ENCODE measurements around the gene MTNR1B.

Gene MTNR1B

GRCh38 chr11:93005239-93005638 lies 35.8 kb downstream of the MTNR1B start:
- DNase-seq (no peak), ATAC-seq (ENCODE audit: insufficient read depth, low read depth) (no peak)
- H3K4me3 ChIP-seq (ENCODE audit: low read depth in 1 of 2, low read length in 2 of 2), result no peak overlapping the region
- H3K79me2 ChIP-seq (ENCODE audit: insufficient read depth, low read length), result no peaks in the 10 kb centered on the region
- no peaks in the 10 kb centered on the region for H3K4me1 ChIP-seq (ENCODE audit: insufficient read depth, low read length)
- no peak overlapping the region for H3K9ac ChIP-seq (ENCODE audit: low read depth, low read length)
- no peaks in the 10 kb centered on the region for H3K27me3 ChIP-seq (ENCODE audit: insufficient read depth, low read length, poor library complexity)
- no peak overlapping the region for H3K27ac ChIP-seq (ENCODE audit: low read length)
- H3K9me3 ChIP-seq (ENCODE audit: insufficient read depth, low read length, severe bottlenecking), result no peaks in the 10 kb centered on the region
- H3K4me2 ChIP-seq (ENCODE audit: insufficient read depth, low read length), result no peak overlapping the region
- H4K20me1 ChIP-seq (ENCODE audit: insufficient read depth, low read length), result no peaks in the 10 kb centered on the region
- TF ChIP-seq EZH2 (IDR thresholded peaks at IDR 0.05; ENCODE audit: borderline replicate concordance, low read depth, low read length, severe bottlenecking) (no peak), CTCF (IDR thresholded peaks at IDR 0.05; ENCODE audit: borderline replicate concordance, extremely low read depth, low read length, poor library complexity, severe bottlenecking) (no peak)
- H2AFZ ChIP-seq (ENCODE audit: low read depth, low read length), result no peak overlapping the region
- H3K36me3 ChIP-seq (ENCODE audit: insufficient read depth, low read length), result no peaks in the 10 kb centered on the region

- Histone ChIP-seq H3K9ac (ENCODE audit: low read depth, low read length) (no peak overlapping the region), H4K20me1 (ENCODE audit: insufficient read depth, low read length) (no peaks in the 10 kb centered on the region), H3K36me3 (ENCODE audit: insufficient read depth, low read length) (no peaks in the 10 kb centered on the region), H3K4me3 (ENCODE audit: low read depth in 1 of 2, low read length in 2 of 2) (no peak overlapping the region), H3K79me2 (ENCODE audit: insufficient read depth, low read length) (no peaks in the 10 kb centered on the region), H3K27me3 (ENCODE audit: insufficient read depth, low read length, poor library complexity) (no peaks in the 10 kb centered on the region), H3K4me1 (ENCODE audit: insufficient read depth, low read length) (no peaks in the 10 kb centered on the region), H3K27ac (ENCODE audit: low read length) (no peak overlapping the region), H3K9me3 (ENCODE audit: insufficient read depth, low read length, severe bottlenecking) (no peaks in the 10 kb centered on the region), H2AFZ (ENCODE audit: low read depth, low read length) (no peak overlapping the region), H3K4me2 (ENCODE audit: insufficient read depth, low read length) (no peak overlapping the region)
- TF ChIP-seq EZH2 (IDR thresholded peaks at IDR 0.05; ENCODE audit: borderline replicate concordance, low read depth, low read length, severe bottlenecking), result no peak
- no peak for TF ChIP-seq CTCF (IDR thresholded peaks at IDR 0.05; ENCODE audit: borderline replicate concordance, extremely low read depth, low read length, poor library complexity, severe bottlenecking)
- DNase-seq, result no peak
- ATAC-seq (ENCODE audit: insufficient read depth, low read depth), result no peak
These were observed 44.2 kb downstream of the MTNR1B start for GRCh38 chr11:93013646-93014045.

- Histone ChIP-seq H3K27ac (ENCODE audit: low read length) (no peak overlapping the region), H3K4me1 (ENCODE audit: insufficient read depth, low read length) (no peaks in the 10 kb centered on the region), H4K20me1 (ENCODE audit: insufficient read depth, low read length) (no peaks in the 10 kb centered on the region), H3K9ac (ENCODE audit: low read depth, low read length) (no peak overlapping the region), H2AFZ (ENCODE audit: low read depth, low read length) (no peak overlapping the region), H3K79me2 (ENCODE audit: insufficient read depth, low read length) (no peaks in the 10 kb centered on the region), H3K27me3 (ENCODE audit: insufficient read depth, low read length, poor library complexity) (no peaks in the 10 kb centered on the region), H3K4me2 (ENCODE audit: insufficient read depth, low read length) (no peak overlapping the region), H3K4me3 (ENCODE audit: low read depth in 1 of 2, low read length in 2 of 2) (no peak overlapping the region), H3K9me3 (ENCODE audit: insufficient read depth, low read length, severe bottlenecking) (no peaks in the 10 kb centered on the region), H3K36me3 (ENCODE audit: insufficient read depth, low read length) (no peaks in the 10 kb centered on the region)
- TF ChIP-seq EZH2 (IDR thresholded peaks at IDR 0.05; ENCODE audit: borderline replicate concordance, low read depth, low read length, severe bottlenecking) (no peak), CTCF (IDR thresholded peaks at IDR 0.05; ENCODE audit: borderline replicate concordance, extremely low read depth, low read length, poor library complexity, severe bottlenecking) (no peak)
- no peak for ATAC-seq (ENCODE audit: insufficient read depth, low read depth)
- no peak for DNase-seq
These were observed 47.1 kb downstream of the MTNR1B start for GRCh38 chr11:93016595-93016994.
